Activated T-cell treated with anti-CD3 and anti-CD28 coated beads for 4 hours (primary cell): ENCODE data around the gene DLX6.

Source experiments
- DNase-seq: peaks from one replicate; pipeline ENCODE4 v3.0.0-alpha.2; 2020

Gene DLX6

GRCh38 chr7:97005183-97006054, at the start of gene DLX6:
Gene DLX6 (plus strand): TSS chr7:97005553. CDS start chr7:97005978, 425 bp downstream.
- DNase-seq = no peak

DNA sequence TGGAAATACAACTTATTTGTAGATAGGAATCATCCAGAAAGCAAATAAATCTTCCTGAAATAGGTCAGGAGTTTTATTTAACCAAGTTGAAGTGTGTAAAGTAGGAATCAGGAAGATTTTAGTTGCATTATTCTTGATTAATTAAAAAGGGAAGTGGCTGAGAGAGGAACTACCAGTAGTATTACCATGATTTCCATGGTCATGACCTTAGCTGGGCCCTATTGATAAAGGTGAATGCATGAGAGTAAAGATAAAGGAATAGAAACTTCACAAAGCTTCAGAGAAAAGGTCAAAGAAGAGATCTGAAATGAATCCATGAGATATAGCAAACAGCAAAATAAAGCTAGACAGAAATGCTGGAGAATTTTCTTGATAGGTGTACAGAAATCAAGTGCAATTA, 46.2 kb upstream of the DLX6 start:
- DNase-seq = no peak

DNA sequence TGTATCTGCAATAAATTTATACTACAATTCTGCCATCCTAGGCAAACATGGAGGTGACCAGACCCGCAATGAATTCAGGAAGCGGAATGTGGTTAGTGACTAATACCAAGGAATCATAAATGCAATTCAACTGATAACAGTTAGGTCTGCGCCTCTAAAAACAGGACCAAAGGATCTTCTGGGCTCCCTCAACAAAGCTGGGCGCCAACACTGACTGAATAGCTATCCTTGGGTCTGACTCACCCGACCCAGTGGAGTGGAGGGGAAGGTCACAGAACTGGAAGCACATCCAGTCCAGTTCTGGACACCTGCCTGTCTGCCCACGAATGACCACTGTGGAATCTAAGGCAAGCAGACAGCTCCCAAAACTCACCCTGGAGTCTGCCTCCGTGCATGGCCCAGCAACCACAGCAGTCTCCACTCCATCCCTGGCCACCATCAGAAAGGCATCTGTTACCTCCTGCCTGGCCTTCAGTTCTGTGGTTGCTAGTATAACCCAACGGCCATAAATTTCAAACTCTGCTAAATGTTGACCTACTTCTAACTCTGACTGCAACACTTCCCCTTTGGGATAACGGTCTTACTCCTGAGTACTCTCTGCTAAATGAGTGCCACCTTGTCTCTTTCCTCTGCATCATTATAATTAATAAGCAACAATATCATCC, 43.0 kb upstream of the DLX6 start:
- no peak for DNase-seq

GRCh38 chr7:96968981-96969380, 36.4 kb upstream of the DLX6 start:
- no peak for DNase-seq

DNA sequence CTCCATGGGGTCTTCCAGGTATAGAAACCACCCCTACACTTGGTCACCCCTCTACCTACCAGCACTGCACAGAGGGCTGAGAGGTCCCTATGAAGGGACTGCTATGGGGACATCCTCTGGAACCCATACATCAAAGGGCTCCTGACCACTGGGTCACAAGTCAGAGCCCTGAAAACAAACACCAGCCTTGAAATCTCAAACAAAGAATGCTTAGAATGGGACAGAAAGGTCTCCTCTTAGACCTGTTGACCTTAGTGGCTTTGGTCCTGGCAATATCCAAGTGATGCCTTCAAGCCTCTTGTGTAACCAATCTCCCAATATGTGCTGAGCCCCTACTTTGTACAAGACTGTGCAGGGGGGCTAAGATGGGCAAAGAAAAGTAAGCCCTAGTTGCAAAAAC, 34.6 kb upstream of the DLX6 start:
- no peak for DNase-seq

- DNase-seq = no peak
These were observed 31.4 kb upstream of the DLX6 start for GRCh38 chr7:96973986-96974385.

DNA sequence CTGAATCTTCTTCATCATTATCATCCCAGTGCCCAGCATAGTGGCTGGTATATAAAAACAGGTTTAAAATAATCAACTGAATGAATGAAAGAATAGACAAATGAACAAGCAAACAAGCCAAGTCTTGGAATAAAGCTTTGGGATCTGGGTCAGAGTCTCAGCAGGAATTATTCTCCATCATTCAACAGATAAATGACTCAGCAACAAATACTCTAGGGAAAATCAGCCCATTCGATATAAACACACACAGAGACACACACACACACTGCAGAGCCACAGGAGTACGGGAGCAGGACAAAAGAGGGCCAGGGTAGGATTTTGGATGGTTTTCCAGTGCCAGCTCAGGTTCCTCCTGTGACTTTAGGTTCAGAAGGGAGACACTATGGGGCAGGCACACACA, 29.2 kb upstream of the DLX6 start:
- DNase-seq = no peak

DNA sequence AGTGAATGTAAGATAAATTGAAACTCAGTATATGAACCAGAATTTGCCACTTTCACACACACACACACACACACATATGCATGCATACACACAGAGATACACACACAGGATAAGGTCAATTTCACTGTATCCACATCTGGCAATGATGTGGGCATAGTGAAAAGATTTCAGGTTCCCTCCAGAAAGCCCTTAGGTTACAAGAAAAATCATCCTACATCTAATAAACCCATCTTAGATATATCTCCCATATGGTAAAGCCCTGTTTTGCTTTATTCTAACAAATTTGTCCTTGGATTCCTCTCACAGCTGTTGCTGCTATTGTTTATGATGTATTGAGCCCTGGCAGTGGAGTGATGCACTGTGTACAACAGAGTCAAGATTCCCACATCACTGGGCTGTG, 27.9 kb upstream of the DLX6 start:
- no peak for DNase-seq

- no peak for DNase-seq
These were observed 25.6 kb upstream of the DLX6 start for GRCh38 chr7:96979551-96980276.

DNA sequence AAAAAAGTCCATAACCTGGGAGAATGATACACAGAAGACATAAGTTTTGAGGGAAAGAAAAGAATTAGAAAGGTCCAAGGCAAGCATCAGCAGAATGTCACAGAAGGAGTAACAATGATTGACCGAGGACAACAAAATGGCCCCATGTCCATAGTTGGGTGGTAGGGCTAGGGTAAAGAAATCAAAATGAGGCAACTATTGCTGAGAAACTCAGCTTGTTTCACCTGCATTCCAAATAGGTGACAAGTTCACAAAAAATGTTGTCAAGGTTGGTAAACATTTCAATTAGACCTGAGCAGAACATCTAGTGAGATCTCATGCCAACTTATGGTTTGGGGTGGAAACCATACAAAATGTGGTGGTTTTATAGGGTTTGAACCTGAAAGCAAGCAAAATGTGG, 22.8 kb upstream of the DLX6 start:
- DNase-seq = no peak

DNA sequence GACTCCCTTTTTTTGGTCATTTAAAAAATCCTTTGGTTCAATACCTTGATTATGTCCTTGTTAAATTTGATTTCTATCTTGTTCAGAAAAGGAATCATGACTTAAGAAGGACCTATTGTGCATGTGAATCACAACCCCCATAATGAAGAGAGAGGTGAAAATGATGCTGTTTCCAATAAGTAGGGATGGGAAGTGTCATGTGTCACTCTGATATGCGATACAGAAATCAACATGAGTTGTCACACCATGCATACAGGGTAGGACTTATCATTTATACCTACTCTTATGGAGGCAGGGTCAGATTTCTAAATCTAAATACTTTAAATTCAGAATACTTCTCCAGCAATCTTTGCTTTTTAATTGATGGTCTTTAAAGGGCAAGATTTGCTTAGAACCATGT, 19.4 kb upstream of the DLX6 start:
- no peak for DNase-seq

GRCh38 chr7:96986901-96987300, 18.5 kb upstream of the DLX6 start:
- DNase-seq = no peak

DNA sequence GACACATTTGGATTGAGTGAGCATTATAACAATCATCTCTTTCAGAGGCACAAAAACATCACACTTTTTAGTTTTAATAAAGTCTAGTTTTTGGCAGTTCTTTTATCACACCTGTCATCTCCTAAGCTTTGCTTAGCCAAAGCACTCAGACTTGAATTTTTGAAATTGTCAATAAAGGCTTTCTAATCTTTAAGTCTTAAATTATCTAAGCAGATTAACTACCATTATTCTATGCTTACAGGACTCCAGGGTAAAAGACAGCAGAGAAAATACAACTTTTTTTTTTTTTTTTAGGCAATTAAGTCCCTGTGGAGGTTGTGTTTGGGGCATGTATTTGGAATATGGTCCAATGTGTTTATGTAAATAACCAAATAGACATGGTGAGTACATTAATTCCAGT, 17.6 kb upstream of the DLX6 start:
- no peak for DNase-seq

- DNase-seq = no peak
These were observed 16.0 kb upstream of the DLX6 start for GRCh38 chr7:96989241-96989858.

DNA sequence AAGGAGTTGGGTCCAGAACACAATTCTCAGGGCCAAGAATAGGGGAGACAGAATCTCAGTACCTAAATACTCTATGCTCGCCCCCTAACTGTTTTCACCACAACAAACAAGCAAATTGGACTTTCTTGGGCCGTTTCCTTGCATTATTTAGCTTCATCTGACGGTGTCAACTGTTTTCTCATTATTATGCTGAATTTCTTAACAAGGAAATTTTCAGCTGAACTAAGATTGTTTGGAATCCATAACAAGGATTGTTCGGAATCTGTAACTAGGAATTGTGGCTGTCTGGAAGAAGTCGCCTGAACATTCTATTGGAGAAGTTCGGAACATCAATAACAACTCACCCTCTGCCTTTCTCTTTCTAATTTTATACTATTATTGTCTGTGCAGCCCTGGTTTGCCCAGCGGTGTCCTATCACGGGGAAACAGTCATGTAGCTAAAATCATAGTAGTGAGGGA, 15.5 kb upstream of the DLX6 start:
- DNase-seq = no peak

- DNase-seq = no peak
These were observed 13.7 kb upstream of the DLX6 start for GRCh38 chr7:96991546-96992191.

GRCh38 chr7:96992192-96993005, 13.0 kb upstream of the DLX6 start:
- no peak for DNase-seq

DNA sequence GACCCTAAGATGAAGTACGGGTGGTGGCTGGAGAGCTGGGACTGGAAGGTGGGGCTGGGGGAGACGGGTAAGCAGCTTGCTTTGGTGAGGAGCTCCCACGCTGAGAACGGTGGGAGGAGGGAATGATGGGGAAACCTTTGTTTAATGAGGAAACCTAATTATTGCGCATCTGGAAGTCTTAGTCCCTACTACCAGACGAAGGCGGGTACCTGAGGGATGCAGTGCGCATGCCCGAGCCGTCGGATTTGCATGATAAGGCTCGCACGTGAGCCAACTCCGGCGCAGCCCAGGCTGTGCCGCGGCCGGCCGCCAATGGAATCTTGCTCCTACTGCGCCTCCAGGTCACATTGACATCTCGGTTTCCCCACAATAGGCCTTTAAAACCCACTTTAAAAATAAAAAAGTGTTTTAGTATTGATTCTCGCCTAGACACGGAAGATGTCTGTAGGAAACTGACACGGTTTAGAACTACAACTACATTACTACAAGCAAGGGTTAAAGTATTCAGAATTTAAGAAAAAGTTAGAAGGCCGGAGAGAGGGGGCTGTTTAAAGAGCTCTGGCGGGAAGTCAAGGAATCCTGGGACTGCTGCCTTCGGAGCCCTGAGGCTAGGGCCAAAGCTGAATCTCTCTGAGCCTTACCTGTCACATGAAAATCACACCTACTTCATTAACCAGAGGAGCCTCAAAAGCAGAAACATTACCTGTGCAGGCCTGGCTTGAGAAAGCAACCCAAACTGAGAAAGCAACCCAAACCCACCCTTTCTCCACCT, 12.1 kb upstream of the DLX6 start:
- no peak for DNase-seq

GRCh38 chr7:96993980-96994379, 11.4 kb upstream of the DLX6 start:
- no peak for DNase-seq

GRCh38 chr7:96995406-96996110, 9.8 kb upstream of the DLX6 start:
- no peak for DNase-seq
